HEK293 (cell line): ENCODE results near the gene LOXL1.

Experiments
- EGR2 ChIP-seq: fragments of 450-650 bp; formaldehyde crosslinking; IDR thresholded peaks from 2 replicates; pipeline ENCODE4 v1.5.1; 2016; ENCODE audit warnings: low read depth, missing biosample characterization, missing genetic modification characterization
- KLF1 ChIP-seq: fragments of 450-650 bp; formaldehyde crosslinking; IDR thresholded peaks from 2 replicates; pipeline ENCODE4 v1.5.1; 2016; ENCODE audit warnings: missing biosample characterization, missing genetic modification characterization
- SP2 ChIP-seq: fragments of 450-650 bp; formaldehyde crosslinking; IDR thresholded peaks from 2 replicates; pipeline ENCODE4 v1.5.1; 2016; ENCODE audit warnings: missing biosample characterization, missing genetic modification characterization
- SP3 ChIP-seq: fragments of 450-650 bp; formaldehyde crosslinking; IDR thresholded peaks from 2 replicates; pipeline ENCODE4 v1.5.1; 2016; ENCODE audit warnings: missing biosample characterization, missing genetic modification characterization
- ZFHX2 ChIP-seq: fragments of 450-650 bp; formaldehyde crosslinking; conservative IDR thresholded peaks from 2 replicates; pipeline ENCODE4 v1.5.1; 2016; ENCODE audit warnings: missing biosample characterization, missing genetic modification characterization
- ZFP37 ChIP-seq: fragments of 450-650 bp; formaldehyde crosslinking; IDR thresholded peaks from 2 replicates; pipeline ENCODE4 v1.5.1; 2016; ENCODE audit warnings: missing biosample characterization, missing genetic modification characterization
- ZNF140 ChIP-seq: fragments of 450-650 bp; formaldehyde crosslinking; IDR thresholded peaks from 2 replicates; pipeline ENCODE4 v1.5.1; 2016; ENCODE audit warnings: missing biosample characterization, missing genetic modification characterization
- ZNF335 ChIP-seq: fragments of 450-650 bp; formaldehyde crosslinking; conservative IDR thresholded peaks from 2 replicates; pipeline ENCODE4 v1.5.1; 2016; ENCODE audit warnings: missing biosample characterization, missing genetic modification characterization
- ZNF501 ChIP-seq: fragments of 450-650 bp; formaldehyde crosslinking; IDR thresholded peaks from 2 replicates; pipeline ENCODE4 v1.5.1; 2016; ENCODE audit warnings: missing biosample characterization, missing genetic modification characterization
- ZNF560 ChIP-seq: fragments of 450-650 bp; formaldehyde crosslinking; IDR thresholded peaks from 2 replicates; pipeline ENCODE4 v1.5.1; 2017; ENCODE audit warnings: missing biosample characterization, missing genetic modification characterization, borderline replicate concordance
- ZNF596 ChIP-seq: fragments of 450-650 bp; IDR thresholded peaks from 2 replicates; pipeline ENCODE4 v1.5.0; 2018; ENCODE audit warnings: missing biosample characterization, mild to moderate bottlenecking, missing genetic modification characterization, moderate library complexity
- ZNF623 ChIP-seq: fragments of 450-650 bp; formaldehyde crosslinking; IDR thresholded peaks from 2 replicates; pipeline ENCODE4 v1.5.1; 2016; ENCODE audit warnings: missing biosample characterization, missing genetic modification characterization
- ZNF707 ChIP-seq: fragments of 450-650 bp; formaldehyde crosslinking; IDR thresholded peaks from 2 replicates; pipeline ENCODE4 v1.5.1; 2016; ENCODE audit warnings: missing biosample characterization, missing genetic modification characterization
- ZSCAN30 ChIP-seq: fragments of 450-650 bp; IDR thresholded peaks from 2 replicates; pipeline ENCODE4 v1.5.1; 2018; ENCODE audit warnings: missing biosample characterization, mild to moderate bottlenecking, missing genetic modification characterization, moderate library complexity
- ZXDB ChIP-seq: fragments of 450-650 bp; formaldehyde crosslinking; IDR thresholded peaks from 2 replicates; pipeline ENCODE4 v1.5.1; 2016; ENCODE audit warnings: missing biosample characterization, missing genetic modification characterization
- TF ChIP-seq, protein P1 (sequence below): fragments of 450-650 bp; formaldehyde crosslinking; conservative IDR thresholded peaks from 2 replicates; pipeline ENCODE4 v1.5.1; 2016; ENCODE audit warnings: low read depth, missing biosample characterization, missing genetic modification characterization
- TF ChIP-seq, protein P2 (sequence below): fragments of 450-650 bp; formaldehyde crosslinking; IDR thresholded peaks from 2 replicates; pipeline ENCODE4 v1.5.1; 2016; ENCODE audit warnings: missing biosample characterization, missing genetic modification characterization
- TF ChIP-seq, protein P3 (sequence below): fragments of 450-650 bp; formaldehyde crosslinking; IDR thresholded peaks from 2 replicates; pipeline ENCODE4 v1.5.1; 2016; ENCODE audit warnings: missing biosample characterization, missing genetic modification characterization
- TF ChIP-seq, protein P4 (sequence below): fragments of 450-650 bp; formaldehyde crosslinking; IDR thresholded peaks from 2 replicates; pipeline ENCODE4 v1.5.1; 2017; ENCODE audit warnings: missing biosample characterization, missing genetic modification characterization
- TF ChIP-seq, protein P5 (sequence below): fragments of 450-650 bp; formaldehyde crosslinking; optimal IDR thresholded peaks from 2 replicates; pipeline ENCODE3; 2016; ENCODE audit warnings: missing biosample characterization, mild to moderate bottlenecking, missing genetic modification characterization
- TF ChIP-seq, protein P6 (sequence below): fragments of 450-650 bp; IDR thresholded peaks from 2 replicates; pipeline ENCODE4 v1.5.1; 2018; ENCODE audit warnings: missing biosample characterization, missing genetic modification characterization

LOXL1 gene

DNA sequence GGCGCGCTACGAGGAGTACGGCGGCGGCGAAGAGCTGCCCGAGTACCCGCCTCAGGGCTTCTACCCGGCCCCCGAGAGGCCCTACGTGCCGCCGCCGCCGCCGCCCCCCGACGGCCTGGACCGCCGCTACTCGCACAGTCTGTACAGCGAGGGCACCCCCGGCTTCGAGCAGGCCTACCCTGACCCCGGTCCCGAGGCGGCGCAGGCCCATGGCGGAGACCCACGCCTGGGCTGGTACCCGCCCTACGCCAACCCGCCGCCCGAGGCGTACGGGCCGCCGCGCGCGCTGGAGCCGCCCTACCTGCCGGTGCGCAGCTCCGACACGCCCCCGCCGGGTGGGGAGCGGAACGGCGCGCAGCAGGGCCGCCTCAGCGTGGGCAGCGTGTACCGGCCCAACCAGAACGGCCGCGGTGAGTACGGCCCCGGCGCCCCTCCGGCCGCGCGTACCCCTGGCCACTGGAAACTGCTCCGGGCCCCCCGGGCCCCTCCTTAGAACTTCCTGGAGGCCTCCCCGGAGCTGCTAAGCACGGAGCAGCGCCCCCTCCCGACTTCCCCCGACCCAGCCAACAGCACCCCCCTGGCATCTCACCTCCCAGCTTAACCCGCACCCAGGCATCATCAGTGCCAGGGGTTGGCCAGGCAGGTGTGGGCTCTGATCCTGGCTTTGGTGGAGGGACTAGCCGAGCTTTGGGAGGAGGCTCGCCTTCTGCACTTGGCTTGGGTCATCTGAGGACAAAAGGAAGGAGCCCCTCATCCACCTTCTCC is 1.4 kb downstream of the LOXL1 start (continued):
- TF ChIP-seq ZNF707 (tag by site-specific recombination): no peak
- 0 out of 2 replicates have a peak, but pooled peaks have one; percentile 27 for TF ChIP-seq EGR2
- TF ChIP-seq, protein P1, sequence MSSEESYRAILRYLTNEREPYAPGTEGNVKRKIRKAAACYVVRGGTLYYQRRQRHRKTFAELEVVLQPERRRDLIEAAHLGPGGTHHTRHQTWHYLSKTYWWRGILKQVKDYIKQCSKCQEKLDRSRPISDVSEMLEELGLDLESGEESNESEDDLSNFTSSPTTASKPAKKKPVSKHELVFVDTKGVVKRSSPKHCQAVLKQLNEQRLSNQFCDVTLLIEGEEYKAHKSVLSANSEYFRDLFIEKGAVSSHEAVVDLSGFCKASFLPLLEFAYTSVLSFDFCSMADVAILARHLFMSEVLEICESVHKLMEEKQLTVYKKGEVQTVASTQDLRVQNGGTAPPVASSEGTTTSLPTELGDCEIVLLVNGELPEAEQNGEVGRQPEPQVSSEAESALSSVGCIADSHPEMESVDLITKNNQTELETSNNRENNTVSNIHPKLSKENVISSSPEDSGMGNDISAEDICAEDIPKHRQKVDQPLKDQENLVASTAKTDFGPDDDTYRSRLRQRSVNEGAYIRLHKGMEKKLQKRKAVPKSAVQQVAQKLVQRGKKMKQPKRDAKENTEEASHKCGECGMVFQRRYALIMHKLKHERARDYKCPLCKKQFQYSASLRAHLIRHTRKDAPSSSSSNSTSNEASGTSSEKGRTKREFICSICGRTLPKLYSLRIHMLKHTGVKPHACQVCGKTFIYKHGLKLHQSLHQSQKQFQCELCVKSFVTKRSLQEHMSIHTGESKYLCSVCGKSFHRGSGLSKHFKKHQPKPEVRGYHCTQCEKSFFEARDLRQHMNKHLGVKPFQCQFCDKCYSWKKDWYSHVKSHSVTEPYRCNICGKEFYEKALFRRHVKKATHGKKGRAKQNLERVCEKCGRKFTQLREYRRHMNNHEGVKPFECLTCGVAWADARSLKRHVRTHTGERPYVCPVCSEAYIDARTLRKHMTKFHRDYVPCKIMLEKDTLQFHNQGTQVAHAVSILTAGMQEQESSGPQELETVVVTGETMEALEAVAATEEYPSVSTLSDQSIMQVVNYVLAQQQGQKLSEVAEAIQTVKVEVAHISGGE (tag by site-specific recombination): 0 out of 2 replicates have a peak, but pooled peaks have one; percentile 33
- 0 out of 2 replicates have a peak, but pooled peaks have one; percentile 45 for TF ChIP-seq ZNF596 (tag by site-specific recombination)
- no peak for TF ChIP-seq ZNF560
- peak; percentile 51; the same call in 1 of the 2 replicates for TF ChIP-seq ZXDB (tag by site-specific recombination)
- TF ChIP-seq, protein P2, sequence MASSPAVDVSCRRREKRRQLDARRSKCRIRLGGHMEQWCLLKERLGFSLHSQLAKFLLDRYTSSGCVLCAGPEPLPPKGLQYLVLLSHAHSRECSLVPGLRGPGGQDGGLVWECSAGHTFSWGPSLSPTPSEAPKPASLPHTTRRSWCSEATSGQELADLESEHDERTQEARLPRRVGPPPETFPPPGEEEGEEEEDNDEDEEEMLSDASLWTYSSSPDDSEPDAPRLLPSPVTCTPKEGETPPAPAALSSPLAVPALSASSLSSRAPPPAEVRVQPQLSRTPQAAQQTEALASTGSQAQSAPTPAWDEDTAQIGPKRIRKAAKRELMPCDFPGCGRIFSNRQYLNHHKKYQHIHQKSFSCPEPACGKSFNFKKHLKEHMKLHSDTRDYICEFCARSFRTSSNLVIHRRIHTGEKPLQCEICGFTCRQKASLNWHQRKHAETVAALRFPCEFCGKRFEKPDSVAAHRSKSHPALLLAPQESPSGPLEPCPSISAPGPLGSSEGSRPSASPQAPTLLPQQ (tag by site-specific recombination): 0 out of 2 replicates have a peak, but pooled peaks have one; percentile 46
- TF ChIP-seq KLF1: peak; percentile 59; the same call in 1 of the 2 replicates
- TF ChIP-seq ZNF623: no peak
- TF ChIP-seq ZNF501: no peak
- TF ChIP-seq, protein P3, sequence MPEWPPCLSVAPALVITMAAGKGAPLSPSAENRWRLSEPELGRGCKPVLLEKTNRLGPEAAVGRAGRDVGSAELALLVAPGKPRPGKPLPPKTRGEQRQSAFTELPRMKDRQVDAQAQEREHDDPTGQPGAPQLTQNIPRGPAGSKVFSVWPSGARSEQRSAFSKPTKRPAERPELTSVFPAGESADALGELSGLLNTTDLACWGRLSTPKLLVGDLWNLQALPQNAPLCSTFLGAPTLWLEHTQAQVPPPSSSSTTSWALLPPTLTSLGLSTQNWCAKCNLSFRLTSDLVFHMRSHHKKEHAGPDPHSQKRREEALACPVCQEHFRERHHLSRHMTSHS (tag by site-specific recombination): no peak
- peak; percentile 33 for TF ChIP-seq SP2 (tag by site-specific recombination)
- TF ChIP-seq SP3 (tag by site-specific recombination): peak; percentile 42
- TF ChIP-seq, protein P4, sequence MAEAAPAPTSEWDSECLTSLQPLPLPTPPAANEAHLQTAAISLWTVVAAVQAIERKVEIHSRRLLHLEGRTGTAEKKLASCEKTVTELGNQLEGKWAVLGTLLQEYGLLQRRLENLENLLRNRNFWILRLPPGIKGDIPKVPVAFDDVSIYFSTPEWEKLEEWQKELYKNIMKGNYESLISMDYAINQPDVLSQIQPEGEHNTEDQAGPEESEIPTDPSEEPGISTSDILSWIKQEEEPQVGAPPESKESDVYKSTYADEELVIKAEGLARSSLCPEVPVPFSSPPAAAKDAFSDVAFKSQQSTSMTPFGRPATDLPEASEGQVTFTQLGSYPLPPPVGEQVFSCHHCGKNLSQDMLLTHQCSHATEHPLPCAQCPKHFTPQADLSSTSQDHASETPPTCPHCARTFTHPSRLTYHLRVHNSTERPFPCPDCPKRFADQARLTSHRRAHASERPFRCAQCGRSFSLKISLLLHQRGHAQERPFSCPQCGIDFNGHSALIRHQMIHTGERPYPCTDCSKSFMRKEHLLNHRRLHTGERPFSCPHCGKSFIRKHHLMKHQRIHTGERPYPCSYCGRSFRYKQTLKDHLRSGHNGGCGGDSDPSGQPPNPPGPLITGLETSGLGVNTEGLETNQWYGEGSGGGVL (tag by site-specific recombination): peak; percentile 82
- peak; percentile 51; the same call in 1 of the 2 replicates for TF ChIP-seq ZSCAN30 (tag by site-specific recombination)
- no peak for TF ChIP-seq ZNF140 (tag by site-specific recombination)
- TF ChIP-seq ZFP37: 0 out of 2 replicates have a peak, but pooled peaks have one; percentile 20
- TF ChIP-seq, protein P5, sequence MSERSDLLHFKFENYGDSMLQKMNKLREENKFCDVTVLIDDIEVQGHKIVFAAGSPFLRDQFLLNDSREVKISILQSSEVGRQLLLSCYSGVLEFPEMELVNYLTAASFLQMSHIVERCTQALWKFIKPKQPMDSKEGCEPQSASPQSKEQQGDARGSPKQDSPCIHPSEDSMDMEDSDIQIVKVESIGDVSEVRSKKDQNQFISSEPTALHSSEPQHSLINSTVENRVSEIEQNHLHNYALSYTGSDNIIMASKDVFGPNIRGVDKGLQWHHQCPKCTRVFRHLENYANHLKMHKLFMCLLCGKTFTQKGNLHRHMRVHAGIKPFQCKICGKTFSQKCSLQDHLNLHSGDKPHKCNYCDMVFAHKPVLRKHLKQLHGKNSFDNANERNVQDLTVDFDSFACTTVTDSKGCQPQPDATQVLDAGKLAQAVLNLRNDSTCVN: peak; percentile 75
- peak; percentile 72 for TF ChIP-seq ZNF335 (tag by site-specific recombination)
- peak; percentile 83 for TF ChIP-seq ZFHX2 (tag by site-specific recombination)
- TF ChIP-seq, protein P6, sequence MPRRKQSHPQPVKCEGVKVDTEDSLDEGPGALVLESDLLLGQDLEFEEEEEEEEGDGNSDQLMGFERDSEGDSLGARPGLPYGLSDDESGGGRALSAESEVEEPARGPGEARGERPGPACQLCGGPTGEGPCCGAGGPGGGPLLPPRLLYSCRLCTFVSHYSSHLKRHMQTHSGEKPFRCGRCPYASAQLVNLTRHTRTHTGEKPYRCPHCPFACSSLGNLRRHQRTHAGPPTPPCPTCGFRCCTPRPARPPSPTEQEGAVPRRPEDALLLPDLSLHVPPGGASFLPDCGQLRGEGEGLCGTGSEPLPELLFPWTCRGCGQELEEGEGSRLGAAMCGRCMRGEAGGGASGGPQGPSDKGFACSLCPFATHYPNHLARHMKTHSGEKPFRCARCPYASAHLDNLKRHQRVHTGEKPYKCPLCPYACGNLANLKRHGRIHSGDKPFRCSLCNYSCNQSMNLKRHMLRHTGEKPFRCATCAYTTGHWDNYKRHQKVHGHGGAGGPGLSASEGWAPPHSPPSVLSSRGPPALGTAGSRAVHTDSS (tag by site-specific recombination): no peak
- TF ChIP-seq, all 188 proteins: peak for 45
